IPS-15b (cell line): Measurements from ENCODE around the gene OR4N5.
"Not testable (repeated sequence)": the region's sequence is repeated elsewhere in the genome, so short reads cannot be mapped to it uniquely, and the experiment has no call there.

ENCODE experiments used
- H3K27me3 ChIP-seq: one replicate; pipeline ENCODE4 v1.6.1; 2013; ENCODE audit warnings: low read length; ENCODE audit not compliant: control insufficient read depth, insufficient read depth
- H3K36me3 ChIP-seq: one replicate; pipeline ENCODE4 v1.6.1; 2013; ENCODE audit warnings: low read length; ENCODE audit not compliant: control insufficient read depth, insufficient read depth
- H3K4me1 ChIP-seq: one replicate; pipeline ENCODE4 v1.6.1; 2013; ENCODE audit warnings: mild to moderate bottlenecking, low read length; ENCODE audit not compliant: control insufficient read depth, insufficient read depth
- H3K4me3 ChIP-seq: one replicate; pipeline ENCODE4 v1.5.1; 2013; ENCODE audit warnings: low read depth, low read length
- H3K9ac ChIP-seq: one replicate; pipeline ENCODE4 v1.6.1; 2013; ENCODE audit warnings: low read depth, mild to moderate bottlenecking, low read length
- H3K9me3 ChIP-seq: one replicate; pipeline ENCODE4 v1.6.1; 2013; ENCODE audit warnings: mild to moderate bottlenecking, low read length; ENCODE audit not compliant: control insufficient read depth, insufficient read depth

The OR4N5 gene, protein sequence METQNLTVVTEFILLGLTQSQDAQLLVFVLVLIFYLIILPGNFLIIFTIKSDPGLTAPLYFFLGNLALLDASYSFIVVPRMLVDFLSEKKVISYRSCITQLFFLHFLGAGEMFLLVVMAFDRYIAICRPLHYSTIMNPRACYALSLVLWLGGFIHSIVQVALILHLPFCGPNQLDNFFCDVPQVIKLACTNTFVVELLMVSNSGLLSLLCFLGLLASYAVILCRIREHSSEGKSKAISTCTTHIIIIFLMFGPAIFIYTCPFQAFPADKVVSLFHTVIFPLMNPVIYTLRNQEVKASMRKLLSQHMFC

DNA sequence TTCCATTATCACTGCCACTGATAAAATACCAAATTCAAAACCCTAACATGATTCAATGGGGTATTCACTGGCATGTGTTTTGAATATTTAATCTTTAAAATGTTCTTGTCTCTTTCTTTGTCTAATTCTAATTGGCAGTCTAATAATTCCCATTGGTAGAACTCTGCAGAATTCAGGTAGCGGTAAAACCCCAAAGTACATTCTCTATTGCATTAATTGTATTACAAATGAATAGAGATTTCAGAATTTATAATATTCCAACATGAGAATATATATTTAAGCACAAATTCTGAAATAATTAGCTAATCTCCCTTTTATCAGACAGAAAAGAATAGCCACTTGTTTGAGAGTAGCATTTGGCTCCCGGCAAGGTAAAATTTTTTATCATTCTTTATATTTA, at the start of gene OR4N5:
OR4N5 (plus strand) TSS at position 301 of the 400 bp plus-strand sequence. CDS start 4,916 bp downstream, outside the sequence.
- Histone ChIP-seq H3K36me3 (no peaks in the 10 kb centered on the region), H3K9ac (no peak within 1 kb of the TSS), H3K9me3 (peaks cover 11% of the 10 kb centered on the region), H3K4me1 (no peaks in the 10 kb centered on the region), H3K4me3 (no peak within 1 kb of the TSS), H3K27me3 (no peaks in the 10 kb centered on the region)

DNA sequence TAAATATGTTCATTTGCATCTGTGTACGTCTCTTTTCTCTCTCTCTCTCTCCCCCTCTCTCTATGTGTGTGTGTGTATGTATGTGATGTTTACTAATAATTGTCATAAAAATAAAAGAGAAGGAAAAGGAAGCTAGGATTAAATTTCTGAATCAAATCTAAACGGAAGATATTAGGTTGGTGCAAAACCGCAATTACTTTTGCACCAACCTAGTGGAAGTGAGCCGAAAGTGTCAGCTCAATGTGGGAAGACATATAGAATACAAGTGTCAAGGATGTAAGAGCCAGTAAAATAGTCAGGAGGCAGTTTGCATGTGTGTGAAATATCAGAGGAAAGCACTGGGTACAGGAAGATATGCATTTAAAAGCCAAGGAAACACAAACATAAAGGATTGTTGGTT, 46.6 kb upstream of the OR4N5 start:
- Histone ChIP-seq H3K27me3 (no peaks in the 10 kb centered on the region), H3K4me3 (no peak overlapping the region), H3K4me1 (no peaks in the 10 kb centered on the region), H3K36me3 (no peaks in the 10 kb centered on the region), H3K9ac (no peak overlapping the region), H3K9me3 (no peaks in the 10 kb centered on the region)

DNA sequence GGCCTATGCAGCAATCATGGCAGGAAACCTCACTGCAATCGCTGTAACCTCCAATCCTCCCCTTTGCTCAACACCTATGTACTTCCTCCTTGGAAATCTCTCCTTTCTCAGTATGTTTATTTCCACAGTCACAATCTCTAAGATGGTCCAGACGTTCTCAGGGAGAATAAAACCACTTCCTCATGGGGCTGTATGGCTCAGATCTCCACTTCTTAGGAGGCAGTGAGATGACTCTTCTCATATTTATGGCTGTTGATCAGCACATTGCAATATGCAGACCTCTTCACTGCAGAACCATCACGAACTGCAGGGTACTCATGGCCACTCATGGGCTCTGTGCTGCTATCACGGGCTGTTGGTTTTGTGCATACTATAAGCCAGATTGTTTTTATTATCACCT, 45.2 kb upstream of the OR4N5 start:
- Histone ChIP-seq H3K9me3 (no peaks in the 10 kb centered on the region), H3K4me3 (no peak overlapping the region)

DNA sequence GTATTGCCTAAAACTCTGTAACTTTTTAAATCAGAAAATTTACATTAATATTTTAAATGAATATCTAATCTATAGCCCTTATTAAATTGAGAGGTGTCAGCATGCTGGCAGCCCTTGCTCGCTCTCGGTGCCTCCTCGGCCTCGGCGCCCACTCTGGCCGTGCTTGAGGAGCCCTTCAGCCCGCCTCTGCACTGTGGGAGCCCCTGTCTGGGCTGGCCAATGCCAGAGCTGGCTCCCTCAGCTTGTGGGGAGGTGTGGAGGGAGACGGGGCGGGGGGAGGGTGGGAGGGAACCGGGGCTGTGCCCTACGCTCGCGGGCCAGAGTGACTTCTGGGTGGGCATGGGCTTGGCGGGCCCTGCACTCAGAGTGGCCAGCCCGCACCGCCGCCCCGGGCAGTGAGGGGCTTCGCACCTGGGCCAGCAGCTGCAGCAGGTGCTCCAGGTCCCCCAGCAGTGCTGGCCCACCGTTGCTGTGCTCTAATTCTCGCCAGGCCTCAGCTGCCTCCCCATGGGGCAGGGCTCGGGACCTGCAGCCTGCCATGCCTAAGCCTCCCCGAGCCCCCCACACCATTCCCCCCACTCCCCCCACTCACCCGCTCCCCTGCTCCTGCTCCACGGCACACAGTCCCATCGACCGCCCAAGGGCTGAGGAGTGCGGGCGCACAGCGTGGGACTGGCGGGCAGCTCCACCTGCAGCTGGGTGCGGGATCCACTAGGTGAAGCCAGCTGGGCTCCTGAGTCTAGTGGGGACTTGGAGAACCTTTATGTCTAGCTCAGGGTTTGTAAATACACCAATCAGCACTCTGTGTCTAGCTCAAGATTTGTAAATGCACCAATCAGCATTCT, 39.5 kb upstream of the OR4N5 start:
- not testable (repeated sequence) for H3K4me1 ChIP-seq, H3K36me3 ChIP-seq, H3K27me3 ChIP-seq, H3K9ac ChIP-seq, H3K4me3 ChIP-seq
- H3K9me3 ChIP-seq: peaks cover 11% of the 10 kb centered on the region

More for the DNA sequence above, 45.2 kb upstream of the OR4N5 start:
- Histone ChIP-seq H3K9ac (no peak overlapping the region), H3K4me1 (no peaks in the 10 kb centered on the region), H3K27me3 (no peaks in the 10 kb centered on the region), H3K36me3 (no peaks in the 10 kb centered on the region)

DNA sequence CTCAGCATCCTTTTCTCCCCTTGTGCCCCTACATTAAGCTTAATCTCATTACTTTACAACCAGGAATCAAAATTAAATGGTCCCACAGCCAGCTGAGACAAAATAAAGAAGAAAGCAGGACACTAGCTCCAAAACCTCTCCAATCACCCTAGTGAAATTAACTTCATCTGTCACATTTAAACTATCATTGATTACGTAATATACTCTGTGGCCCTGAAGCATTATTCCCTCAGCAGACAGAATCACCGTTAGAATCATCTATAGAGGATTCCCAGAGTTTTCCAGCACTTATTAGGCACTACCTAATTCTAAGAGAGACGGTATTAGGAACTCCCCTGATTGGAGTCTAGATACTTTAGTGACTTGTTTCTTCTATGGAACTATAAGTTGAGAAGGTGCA, 28.2 kb upstream of the OR4N5 start, which contains the start of gene OR4K17:
OR4K17 (plus strand) TSS at position 302 of the 400 bp plus-strand sequence. CDS start 6,761 bp downstream, outside the sequence.
- H3K9ac ChIP-seq: no peak within 1 kb of the TSS
- H3K27me3 ChIP-seq: no peaks in the 10 kb centered on the region
- no peaks in the 10 kb centered on the region for H3K9me3 ChIP-seq
- H3K4me3 ChIP-seq: no peak within 1 kb of the TSS
- H3K4me1 ChIP-seq: no peaks in the 10 kb centered on the region
- H3K36me3 ChIP-seq: no peaks in the 10 kb centered on the region

DNA sequence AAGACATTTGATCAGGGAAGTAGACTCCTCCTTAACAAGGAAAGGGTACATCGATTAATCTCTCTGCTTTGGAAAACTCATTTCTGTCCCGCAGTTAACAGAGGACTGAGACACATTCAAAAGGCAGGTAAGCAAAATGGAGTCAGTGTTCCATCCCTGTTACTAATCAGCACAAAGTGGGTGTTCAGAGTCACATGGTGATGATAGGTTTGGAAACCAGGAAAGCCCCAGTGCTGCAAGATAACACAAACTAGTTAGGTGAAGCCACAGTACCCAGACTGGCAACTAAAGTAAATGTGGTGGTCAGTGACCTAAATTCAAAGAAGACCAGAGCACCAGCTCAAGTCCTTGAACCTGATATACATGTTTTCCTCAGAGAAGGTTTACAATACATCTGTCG, 26.3 kb upstream of the OR4N5 start:
- H3K4me3 ChIP-seq: no peak overlapping the region
- peaks cover 4% of the 10 kb centered on the region for H3K9me3 ChIP-seq
- H3K9ac ChIP-seq: no peak overlapping the region
- no peaks in the 10 kb centered on the region for H3K27me3 ChIP-seq
- no peaks in the 10 kb centered on the region for H3K4me1 ChIP-seq
- no peaks in the 10 kb centered on the region for H3K36me3 ChIP-seq

DNA sequence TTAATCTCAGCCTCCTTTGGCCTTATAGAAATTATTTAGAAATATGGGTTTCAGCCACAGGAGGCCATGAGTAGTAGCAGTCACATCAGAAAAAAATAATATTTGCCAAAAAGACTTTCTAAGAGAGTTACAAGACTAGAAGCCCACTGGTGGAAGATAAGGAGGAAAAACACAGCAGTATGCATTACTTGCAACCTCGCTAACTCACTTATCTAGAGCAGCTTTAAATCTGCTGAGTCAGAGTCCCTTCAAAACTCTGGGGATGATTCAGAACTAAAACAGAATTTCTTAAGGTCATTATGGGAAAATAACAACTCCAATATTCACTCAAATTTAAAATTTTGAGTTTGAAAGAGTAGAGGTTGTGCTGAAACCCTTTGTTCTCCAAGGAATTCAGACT, 21.9 kb upstream of the OR4N5 start:
- H3K9me3 ChIP-seq: peaks cover 19% of the 10 kb centered on the region
- no peak overlapping the region for H3K9ac ChIP-seq
- no peaks in the 10 kb centered on the region for H3K4me1 ChIP-seq
- H3K4me3 ChIP-seq: no peak overlapping the region
- no peaks in the 10 kb centered on the region for H3K27me3 ChIP-seq
- H3K36me3 ChIP-seq: no peaks in the 10 kb centered on the region

DNA sequence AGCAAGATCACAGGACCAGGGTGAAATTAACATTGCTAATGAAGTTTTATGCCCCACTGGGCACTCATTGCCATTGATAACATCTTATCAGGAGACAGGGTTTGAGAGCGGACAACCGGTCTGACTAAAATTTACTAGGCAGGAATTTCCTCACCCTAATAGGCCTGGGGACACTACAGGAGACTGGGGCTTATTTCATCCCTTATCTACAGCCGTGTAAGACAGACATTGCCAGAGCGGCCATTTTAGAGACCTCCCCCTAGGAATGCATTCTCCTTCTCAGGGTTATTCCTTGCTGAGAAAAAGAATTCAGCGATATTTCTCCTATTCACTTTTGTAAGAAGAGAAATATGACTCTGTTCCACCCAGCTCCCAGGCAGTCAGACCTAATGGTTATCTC, 19.8 kb upstream of the OR4N5 start:
- Histone ChIP-seq H3K9ac (no peak overlapping the region), H3K27me3 (no peaks in the 10 kb centered on the region), H3K36me3 (no peaks in the 10 kb centered on the region), H3K9me3 (peaks cover 19% of the 10 kb centered on the region), H3K4me3 (no peak overlapping the region), H3K4me1 (no peaks in the 10 kb centered on the region)

DNA sequence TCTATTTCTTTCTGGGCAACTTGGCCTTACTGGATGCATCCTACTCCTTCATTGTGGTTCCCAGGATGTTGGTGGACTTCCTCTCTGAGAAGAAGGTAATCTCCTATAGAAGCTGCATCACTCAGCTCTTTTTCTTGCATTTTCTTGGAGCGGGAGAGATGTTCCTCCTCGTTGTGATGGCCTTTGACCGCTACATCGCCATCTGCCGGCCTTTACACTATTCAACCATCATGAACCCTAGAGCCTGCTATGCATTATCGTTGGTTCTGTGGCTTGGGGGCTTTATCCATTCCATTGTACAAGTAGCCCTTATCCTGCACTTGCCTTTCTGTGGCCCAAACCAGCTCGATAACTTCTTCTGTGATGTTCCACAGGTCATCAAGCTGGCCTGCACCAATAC, 5.3 kb downstream of the OR4N5 start:
- Histone ChIP-seq H3K4me1 (no peaks in the 10 kb centered on the region), H3K4me3 (no peak overlapping the region), H3K9me3 (peaks cover 21% of the 10 kb centered on the region), H3K27me3 (no peaks in the 10 kb centered on the region), H3K36me3 (no peaks in the 10 kb centered on the region), H3K9ac (no peak overlapping the region)

DNA sequence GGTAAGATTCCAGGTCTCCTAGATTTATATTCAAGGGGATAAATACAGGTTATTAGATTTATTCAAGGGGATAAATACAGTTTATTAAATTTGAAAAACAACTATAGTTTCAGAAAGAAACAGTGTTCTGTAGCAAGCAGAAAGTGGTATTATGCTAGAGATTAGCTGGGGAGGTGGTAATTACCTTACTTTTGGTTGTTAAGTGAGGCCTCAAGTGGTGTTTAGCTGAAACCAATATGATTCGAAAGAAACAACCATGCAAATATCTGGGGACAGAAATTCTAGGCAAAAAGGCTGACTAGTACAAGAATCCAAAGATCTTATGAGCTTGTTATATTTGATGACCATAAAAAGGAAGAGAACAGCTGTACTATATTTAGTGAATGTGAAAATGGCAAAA, 6.2 kb downstream of the OR4N5 start:
- Histone ChIP-seq H3K27me3 (no peaks in the 10 kb centered on the region), H3K9ac (no peak overlapping the region), H3K4me3 (no peak overlapping the region), H3K4me1 (no peaks in the 10 kb centered on the region), H3K9me3 (peaks cover 21% of the 10 kb centered on the region), H3K36me3 (no peaks in the 10 kb centered on the region)

DNA sequence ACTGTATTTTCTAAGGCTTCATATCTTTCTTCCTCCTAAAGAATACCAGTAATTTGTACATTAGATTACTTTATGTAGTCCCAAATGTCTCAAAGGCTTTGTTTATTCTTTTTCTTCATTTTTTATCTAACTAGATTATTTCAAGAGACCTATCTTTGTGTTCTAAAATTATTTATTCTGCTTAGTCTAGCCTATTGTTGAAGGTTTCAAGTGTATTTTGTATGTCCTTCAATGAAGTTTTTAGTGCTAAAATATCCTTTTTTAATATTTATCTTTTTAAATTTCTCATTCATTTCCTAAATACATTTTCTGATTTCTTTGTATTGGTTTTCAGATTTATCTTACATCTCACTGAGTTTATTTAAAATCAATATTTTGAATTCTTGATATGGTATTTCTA, 25.8 kb downstream of the OR4N5 start:
- Histone ChIP-seq H3K9ac (no peak overlapping the region), H3K9me3 (peaks cover 14% of the 10 kb centered on the region), H3K4me3 (no peak overlapping the region)

DNA sequence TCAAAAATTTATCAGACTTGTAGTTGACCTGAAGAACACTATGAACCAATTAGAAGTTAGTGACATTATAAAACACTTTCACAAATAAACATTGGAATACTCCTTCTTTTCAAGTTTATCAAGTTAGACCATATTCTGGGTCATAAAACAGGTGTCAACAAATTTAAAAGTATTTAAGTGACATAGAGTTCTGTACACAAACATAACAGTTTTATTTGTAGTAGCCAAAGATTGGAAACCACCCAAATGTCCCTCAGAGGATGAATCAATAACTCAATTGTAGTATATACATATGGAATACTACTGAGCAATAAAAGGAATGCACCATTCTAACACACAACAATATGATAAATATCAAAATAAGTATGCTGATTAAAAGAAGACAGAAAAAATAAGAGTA, 28.5 kb downstream of the OR4N5 start:
- Histone ChIP-seq H3K9me3 (peaks cover 10% of the 10 kb centered on the region), H3K9ac (no peak overlapping the region), H3K36me3 (no peaks in the 10 kb centered on the region), H3K27me3 (no peaks in the 10 kb centered on the region), H3K4me3 (no peak overlapping the region), H3K4me1 (no peaks in the 10 kb centered on the region)

More for the DNA sequence above, 25.8 kb downstream of the OR4N5 start:
- H3K4me1 ChIP-seq: no peaks in the 10 kb centered on the region
- H3K36me3 ChIP-seq: no peaks in the 10 kb centered on the region
- no peaks in the 10 kb centered on the region for H3K27me3 ChIP-seq
